Activated T-helper 2 cell treated with anti-CD3 and anti-CD28 coated beads, Interferon-gamma antibody, Interleukin-2, Interleukin-4, amounts not matched to agents 10 μg/mL and 5 μg/mL and 100 μg/mL, durations not matched to agents 14 hours and 24 hours and 36 hours (primary cell): ENCODE measurements around the gene ARID4B. TPM values are rescaled to one million over a fixed set of nuclear protein-coding genes. Genes with fewer than 3 reads are reported as not detected.
"Not testable (repeated sequence)": the region's sequence is repeated elsewhere in the genome, so short reads cannot be mapped to it uniquely, and the experiment has no call there.

Source experiments
- DNase-seq: peaks from one replicate; pipeline ENCODE4 v3.0.0; 2021; ENCODE audit warnings: low spot score
- H3K27ac Mint-ChIP-seq: one replicate; pipeline ENCODE4 v1.8.0; 2021; ENCODE audit warnings: mixed read lengths
- H3K27me3 Mint-ChIP-seq: one replicate; pipeline ENCODE4 v1.8.0; 2021; ENCODE audit warnings: low read depth, mixed read lengths
- H3K36me3 Mint-ChIP-seq: one replicate; pipeline ENCODE4 v1.8.0; 2021; ENCODE audit warnings: low read depth, mixed read lengths
- H3K4me1 Mint-ChIP-seq: one replicate; pipeline ENCODE4 v1.8.0; 2021; ENCODE audit warnings: low read depth, mixed read lengths
- H3K4me3 Mint-ChIP-seq: one replicate; pipeline ENCODE4 v1.8.0; 2021; ENCODE audit warnings: low read depth, mild to moderate bottlenecking, moderate library complexity, mixed read lengths
- H3K9me3 Mint-ChIP-seq: one replicate; pipeline ENCODE4 v1.8.0; 2021; ENCODE audit warnings: mixed read lengths
- intact Hi-C: fragments of 100-400 bp; cut with micrococcal nuclease; formaldehyde crosslinking; loops from one replicate; pipeline ENCODE4 v1.15.1; 2023
- total RNA-seq: library from RNA; stranded (reverse); gene quantifications from 2 replicates; pipeline ENCODE4 v1.2.3, GENCODE V29; 2022

ARID4B gene
- total RNA-seq, 1 donor from 2014 or later: 49.6 TPM

GRCh38 chr1:235289859-235290739, 37.9 kb downstream of the ARID4B start:
- no peak for DNase-seq
- Mint-ChIP-seq H3K4me1 (peaks cover 34% of the 10 kb centered on the region), H3K9me3 (no peaks in the 10 kb centered on the region), H3K27me3 (no peaks in the 10 kb centered on the region), H3K27ac (no peak overlapping the region), H3K4me3 (no peak overlapping the region), H3K36me3 (peaks cover 2% of the 10 kb centered on the region)
- intact Hi-C loops: no loop called here

GRCh38 chr1:235287208-235287882, 40.6 kb downstream of the ARID4B start:
- H3K27ac Mint-ChIP-seq: no peak overlapping the region
- H3K9me3 Mint-ChIP-seq: no peaks in the 10 kb centered on the region
- H3K27me3 Mint-ChIP-seq: no peaks in the 10 kb centered on the region
- no peak for DNase-seq
- intact Hi-C loops: no loop called here
- peaks cover 2% of the 10 kb centered on the region for H3K36me3 Mint-ChIP-seq
- H3K4me3 Mint-ChIP-seq: no peak overlapping the region
- peaks cover 31% of the 10 kb centered on the region for H3K4me1 Mint-ChIP-seq

GRCh38 chr1:235286667-235287066, 41.3 kb downstream of the ARID4B start:
- Mint-ChIP-seq H3K4me3 (no peak overlapping the region), H3K27ac (no peak overlapping the region), H3K9me3 (no peaks in the 10 kb centered on the region), H3K4me1 (peaks cover 30% of the 10 kb centered on the region), H3K36me3 (peaks cover 2% of the 10 kb centered on the region), H3K27me3 (no peaks in the 10 kb centered on the region)
- DNase-seq: no peak
- intact Hi-C loops: no loop called here

GRCh38 chr1:235284231-235284769, 43.7 kb downstream of the ARID4B start:
- Mint-ChIP-seq H3K9me3 (no peaks in the 10 kb centered on the region), H3K27me3 (no peaks in the 10 kb centered on the region), H3K27ac (no peak overlapping the region), H3K4me3 (no peak overlapping the region), H3K36me3 (no peaks in the 10 kb centered on the region), H3K4me1 (peaks cover 27% of the 10 kb centered on the region)
- intact Hi-C loops: no loop called here
- DNase-seq: no peak

- H3K9me3 Mint-ChIP-seq, intact Hi-C loops, DNase-seq, H3K36me3 Mint-ChIP-seq, H3K27me3 Mint-ChIP-seq, H3K4me3 Mint-ChIP-seq, H3K27ac Mint-ChIP-seq: not testable (repeated sequence)
- peaks cover 29% of the 10 kb centered on the region for H3K4me1 Mint-ChIP-seq
These were observed 44.3 kb downstream of the ARID4B start for GRCh38 chr1:235283636-235284035.

GRCh38 chr1:235280467-235280866, 47.5 kb downstream of the ARID4B start:
- Mint-ChIP-seq H3K4me1 (peaks cover 25% of the 10 kb centered on the region), H3K27me3 (no peaks in the 10 kb centered on the region)
- intact Hi-C loops: no loop called here

GRCh38 chr1:235279694-235280093, 48.3 kb downstream of the ARID4B start:
- intact Hi-C loops: loop anchor here (2.0 kb wide), 1 partner anchor 17 kb away; no protein-coding TSS in a partner anchor
- Mint-ChIP-seq H3K4me3 (no peak overlapping the region), H3K4me1 (peaks cover 28% of the 10 kb centered on the region), H3K36me3 (peaks cover 3% of the 10 kb centered on the region), H3K27ac (no peak overlapping the region), H3K9me3 (no peaks in the 10 kb centered on the region), H3K27me3 (no peaks in the 10 kb centered on the region)
- no peak for DNase-seq

More at GRCh38 chr1:235280467-235280866, 47.5 kb downstream of the ARID4B start:
- no peak for DNase-seq
- Mint-ChIP-seq H3K27ac (no peak overlapping the region), H3K4me3 (no peak overlapping the region), H3K36me3 (peaks cover 3% of the 10 kb centered on the region), H3K9me3 (no peaks in the 10 kb centered on the region)

GRCh38 chr1:235278915-235279292, 49.1 kb downstream of the ARID4B start:
- no peak for DNase-seq
- no peak overlapping the region for H3K4me3 Mint-ChIP-seq
- H3K4me1 Mint-ChIP-seq: peaks cover 28% of the 10 kb centered on the region
- intact Hi-C loops: loop anchor here (2.0 kb wide), 1 partner anchor 18 kb away; no protein-coding TSS in a partner anchor
- no peak overlapping the region for H3K27ac Mint-ChIP-seq
- H3K36me3 Mint-ChIP-seq: peaks cover 3% of the 10 kb centered on the region
- H3K27me3 Mint-ChIP-seq: no peaks in the 10 kb centered on the region
- no peaks in the 10 kb centered on the region for H3K9me3 Mint-ChIP-seq

- Mint-ChIP-seq H3K4me3 (no peak overlapping the region), H3K9me3 (no peaks in the 10 kb centered on the region), H3K36me3 (peaks cover 3% of the 10 kb centered on the region), H3K27ac (no peak overlapping the region), H3K4me1 (peaks cover 32% of the 10 kb centered on the region), H3K27me3 (no peaks in the 10 kb centered on the region)
- DNase-seq: no peak
- intact Hi-C loops: loop anchor here (2.0 kb wide), 1 partner anchor 18 kb away; no protein-coding TSS in a partner anchor
These were observed 49.6 kb downstream of the ARID4B start for GRCh38 chr1:235278233-235278914.

- peaks cover 32% of the 10 kb centered on the region for H3K4me1 Mint-ChIP-seq
- intact Hi-C loops: loop anchor here (2.0 kb wide), 1 partner anchor 19 kb away; no protein-coding TSS in a partner anchor
- peaks cover 3% of the 10 kb centered on the region for H3K36me3 Mint-ChIP-seq
- no peaks in the 10 kb centered on the region for H3K27me3 Mint-ChIP-seq
- H3K4me3 Mint-ChIP-seq: no peak overlapping the region
- peak overlapping the region; percentile 40 for H3K27ac Mint-ChIP-seq
- DNase-seq: no peak
- no peaks in the 10 kb centered on the region for H3K9me3 Mint-ChIP-seq
These were observed 50.3 kb downstream of the ARID4B start for GRCh38 chr1:235277709-235278108.

GRCh38 chr1:235275836-235276235, 52.1 kb downstream of the ARID4B start:
- no peak overlapping the region for H3K4me3 Mint-ChIP-seq
- H3K4me1 Mint-ChIP-seq: peaks cover 38% of the 10 kb centered on the region
- no peaks in the 10 kb centered on the region for H3K27me3 Mint-ChIP-seq
- intact Hi-C loops: no loop called here
- H3K9me3 Mint-ChIP-seq: no peaks in the 10 kb centered on the region
- no peak for DNase-seq
- H3K27ac Mint-ChIP-seq: peak overlapping the region; percentile 48
- H3K36me3 Mint-ChIP-seq: peaks cover 3% of the 10 kb centered on the region

GRCh38 chr1:235275223-235275622, 52.8 kb downstream of the ARID4B start:
- Mint-ChIP-seq H3K9me3 (no peaks in the 10 kb centered on the region), H3K4me3 (no peak overlapping the region), H3K27me3 (no peaks in the 10 kb centered on the region), H3K4me1 (peaks cover 45% of the 10 kb centered on the region), H3K36me3 (peaks cover 3% of the 10 kb centered on the region), H3K27ac (peak overlapping the region; percentile 48)
- intact Hi-C loops: no loop called here
- no peak for DNase-seq
